Erythroblast (primary cell): ENCODE measurements around the gene SIGLEC7.

Source experiments
- GATA1 ChIP-seq: IDR thresholded peaks from 2 replicates; pipeline ENCODE4 v1.6.1; 2011; ENCODE audit warnings: low read depth, mild to moderate bottlenecking, control low read depth, low read length, moderate library complexity
- POLR2A ChIP-seq: IDR thresholded peaks from 2 replicates; pipeline ENCODE4 v1.6.1; 2011; ENCODE audit warnings: mild to moderate bottlenecking, low read length

DNA sequence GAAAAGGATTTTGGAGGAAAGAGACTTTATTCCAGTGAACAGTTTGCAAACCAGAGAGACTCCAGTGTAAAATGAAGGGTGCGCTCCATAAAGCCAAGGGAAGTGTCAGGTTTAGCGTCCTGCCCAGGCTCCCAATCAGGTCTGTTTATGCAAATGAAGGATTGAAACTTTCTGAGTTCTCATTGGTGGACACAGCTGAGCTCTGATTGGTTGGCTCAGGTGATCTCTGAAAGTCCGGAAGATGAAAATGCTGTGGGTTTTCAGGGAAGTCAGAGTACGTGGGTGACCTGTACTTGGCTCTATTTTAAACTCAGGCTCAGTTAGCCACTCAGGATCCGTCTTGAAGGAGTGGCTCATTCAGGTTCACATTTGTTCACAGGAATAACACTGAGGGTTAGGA lies 54.1 kb downstream of the SIGLEC7 start:
- no peak for TF ChIP-seq POLR2A
- TF ChIP-seq GATA1: no peak
